GM21737 (cell line): Measurements from ENCODE around the gene ARNT2.

ENCODE experiments used
- ATAC-seq: cut with Tn5 transposase; IDR thresholded peaks from one replicate; pipeline ENCODE4 v1.9.1; 2021; ENCODE audit warnings: mild to moderate bottlenecking, moderate library complexity; ENCODE audit not compliant: unreplicated experiment

ARNT2 gene

DNA sequence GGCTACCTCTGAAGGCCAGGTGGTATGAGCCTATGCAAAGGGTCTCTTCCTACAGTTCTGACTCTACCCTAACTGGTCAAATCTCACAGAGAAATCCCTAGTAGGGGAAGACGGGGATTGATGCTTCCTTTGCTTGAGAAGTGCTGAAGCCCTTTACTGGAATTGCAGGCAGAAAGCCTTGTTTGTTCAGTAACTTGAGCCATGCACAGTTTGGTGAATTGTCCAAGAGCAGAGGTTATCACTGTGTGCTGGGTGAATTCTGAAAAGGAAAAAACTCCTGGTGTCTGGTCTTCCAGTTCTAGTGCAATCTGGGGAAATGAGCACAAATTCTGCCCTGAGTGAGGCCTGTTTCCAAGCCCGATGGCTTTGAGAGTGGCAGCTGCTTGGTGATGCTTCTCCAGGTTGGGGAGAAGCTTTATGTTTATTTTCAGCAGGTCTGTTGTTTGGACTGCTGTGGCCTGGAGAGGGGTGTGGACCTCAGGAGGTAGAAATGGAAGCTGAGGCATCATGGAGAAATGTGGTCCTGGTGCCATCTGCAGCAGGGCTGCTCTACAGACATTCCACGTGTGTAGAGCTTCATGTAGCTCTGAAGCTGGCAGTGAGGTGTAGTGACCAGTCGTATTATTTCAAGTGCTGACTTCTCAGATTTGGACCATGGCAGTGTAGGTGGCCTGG lies 60.9 kb downstream of the ARNT2 start:
- ATAC-seq, result no peak

- no peak for ATAC-seq
These were observed 61.4 kb downstream of the ARNT2 start for GRCh38 chr15:80465626-80466005.

GRCh38 chr15:80466543-80466942 lies 62.4 kb downstream of the ARNT2 start:
- no peak for ATAC-seq

- no peak for ATAC-seq
These were observed 63.1 kb downstream of the ARNT2 start for GRCh38 chr15:80467311-80467714.

DNA sequence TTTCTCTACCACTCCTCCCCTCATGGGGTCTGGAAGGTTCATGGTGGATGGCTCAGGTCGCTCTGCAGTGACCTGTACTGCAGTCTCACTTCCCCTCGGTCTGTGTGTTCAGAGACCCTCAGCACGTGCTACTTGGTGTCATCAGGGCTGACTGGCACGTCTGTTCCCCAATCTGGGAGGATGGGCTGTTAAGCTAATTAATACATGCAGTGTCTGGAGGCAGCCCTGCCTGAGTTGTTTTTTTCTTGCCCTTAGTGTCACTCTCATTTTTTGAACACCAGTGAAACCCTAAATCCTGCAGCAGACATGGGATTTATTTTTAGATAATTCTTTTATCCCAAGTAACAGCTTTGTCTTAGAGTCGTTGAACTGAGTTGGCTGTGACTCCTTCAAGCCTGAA lies 64.6 kb downstream of the ARNT2 start:
- ATAC-seq, result no peak

DNA sequence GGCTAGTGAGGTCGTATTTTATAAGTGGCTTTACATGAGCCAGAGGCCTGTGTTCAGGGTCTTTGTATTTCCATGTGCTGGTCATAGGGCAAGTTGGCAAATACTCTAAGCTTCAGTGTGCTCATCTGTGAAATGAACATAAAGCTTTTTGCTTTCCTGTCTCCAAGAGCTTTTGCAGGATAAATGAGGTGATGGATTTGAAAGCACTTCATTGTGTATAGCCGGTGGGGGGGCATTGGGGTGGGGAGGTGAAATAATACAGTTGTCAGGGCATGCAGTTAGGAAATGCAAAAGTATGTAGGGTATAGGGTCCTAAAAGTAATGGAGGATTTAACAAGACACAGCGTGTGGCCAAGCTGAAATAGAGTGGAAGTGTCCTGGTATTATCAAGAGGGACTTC lies 67.7 kb downstream of the ARNT2 start:
- ATAC-seq, result no peak

DNA sequence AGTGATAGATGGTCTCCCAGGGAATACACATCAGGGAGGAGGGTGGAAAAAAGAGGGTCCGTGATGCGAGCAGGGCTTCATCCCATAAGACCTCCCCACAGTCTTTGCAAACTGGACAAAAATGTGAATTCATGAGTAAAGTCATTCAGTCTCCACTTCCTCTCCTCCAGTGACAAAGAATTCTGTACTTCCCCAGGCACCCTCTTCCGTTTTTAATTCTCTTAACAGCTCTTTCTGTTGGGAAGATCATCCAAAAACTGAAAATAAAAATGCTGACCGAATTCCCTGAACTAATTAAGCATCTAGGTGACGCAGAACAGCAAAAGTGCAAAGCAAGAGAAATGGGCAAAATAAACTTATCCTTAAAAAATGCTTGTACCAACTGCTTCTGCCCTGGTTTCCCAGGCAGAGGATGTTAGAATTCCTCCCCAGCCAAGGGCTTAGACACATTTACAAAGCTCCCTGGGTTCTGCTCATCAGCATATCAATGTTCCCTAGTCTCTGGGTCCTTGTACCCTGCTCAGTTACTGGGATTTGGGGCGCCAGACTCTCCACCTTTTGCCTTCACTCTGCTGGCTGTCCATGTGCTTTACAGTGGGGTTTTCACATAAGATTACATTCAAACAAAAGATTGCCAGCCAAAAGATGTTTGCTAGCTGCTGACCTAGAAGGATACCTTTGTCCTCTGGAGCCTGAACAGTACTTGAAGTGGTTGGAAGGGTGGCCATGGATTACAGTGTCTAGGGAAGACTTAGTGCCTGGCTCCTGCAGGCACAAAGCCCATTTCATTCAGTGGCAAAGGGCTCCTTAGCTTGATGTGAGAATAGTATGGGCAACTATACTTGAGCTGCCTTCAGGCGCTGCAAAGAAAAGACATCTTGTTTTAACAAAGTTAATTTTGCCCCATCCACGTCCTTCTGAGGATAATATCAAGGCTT lies 69.4 kb downstream of the ARNT2 start:
- no peak for ATAC-seq

DNA sequence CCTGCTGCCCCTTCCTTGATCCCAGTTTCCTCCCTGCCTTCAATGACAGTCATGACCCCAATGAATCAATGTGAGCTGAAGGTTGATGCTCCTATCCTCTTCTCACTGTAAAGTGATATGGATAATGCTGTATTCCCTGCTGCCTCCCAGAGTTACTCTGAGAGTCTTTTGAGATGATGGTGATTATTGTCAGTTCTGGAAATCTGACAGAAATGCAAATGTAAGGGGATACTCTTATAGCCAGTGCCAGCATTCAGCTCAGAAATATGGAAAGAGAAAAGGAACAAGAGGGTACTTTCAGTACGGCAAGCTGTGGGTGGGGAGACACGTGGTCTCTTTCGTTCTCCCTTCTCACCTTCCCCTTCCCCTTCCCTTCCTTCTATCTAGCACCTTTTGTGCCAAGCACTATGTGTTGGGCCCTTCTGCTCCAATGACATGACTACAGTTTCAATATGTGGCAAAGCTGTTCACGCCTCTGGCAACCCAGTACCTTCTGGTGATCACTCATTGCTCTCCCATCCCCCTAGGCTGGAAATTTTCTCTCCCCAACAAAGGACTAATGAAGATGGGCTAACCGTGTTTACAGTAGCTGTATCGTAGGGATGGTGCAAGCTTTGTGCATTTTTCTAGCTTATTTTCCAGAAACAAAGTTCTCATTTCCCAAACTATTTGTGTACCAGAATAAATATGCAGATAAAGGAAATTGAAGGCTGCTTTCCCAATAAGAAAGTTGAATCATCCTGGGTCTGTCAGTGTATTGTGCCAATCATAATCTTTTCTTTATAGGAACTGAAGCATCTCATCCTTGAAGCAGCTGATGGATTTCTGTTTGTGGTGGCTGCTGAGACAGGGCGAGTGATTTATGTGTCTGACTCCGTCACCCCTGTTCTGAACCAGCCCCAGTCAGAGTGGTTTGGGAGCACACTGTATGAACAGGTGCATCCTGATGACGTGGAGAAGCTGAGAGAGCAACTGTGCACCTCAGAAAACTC lies 70.3 kb downstream of the ARNT2 start:
- ATAC-seq, result no peak

DNA sequence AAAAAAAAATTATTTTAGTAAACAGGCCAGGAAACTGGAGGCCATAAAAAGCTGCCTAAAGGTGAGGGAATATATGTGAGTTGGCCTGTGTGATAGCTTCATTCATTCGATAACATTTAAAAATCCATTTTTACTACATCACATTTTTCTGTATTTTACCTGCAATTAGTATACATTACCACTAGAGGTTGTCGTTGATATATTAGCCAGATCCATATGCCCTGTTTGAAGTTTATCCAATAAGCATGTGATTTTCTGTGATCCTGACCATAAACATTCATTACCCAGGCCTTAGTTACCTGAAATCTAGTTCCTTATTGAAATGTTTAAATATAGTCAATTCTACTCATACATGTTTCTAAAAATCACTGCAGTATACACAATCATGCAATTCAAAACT lies 71.4 kb downstream of the ARNT2 start:
- no peak for ATAC-seq

DNA sequence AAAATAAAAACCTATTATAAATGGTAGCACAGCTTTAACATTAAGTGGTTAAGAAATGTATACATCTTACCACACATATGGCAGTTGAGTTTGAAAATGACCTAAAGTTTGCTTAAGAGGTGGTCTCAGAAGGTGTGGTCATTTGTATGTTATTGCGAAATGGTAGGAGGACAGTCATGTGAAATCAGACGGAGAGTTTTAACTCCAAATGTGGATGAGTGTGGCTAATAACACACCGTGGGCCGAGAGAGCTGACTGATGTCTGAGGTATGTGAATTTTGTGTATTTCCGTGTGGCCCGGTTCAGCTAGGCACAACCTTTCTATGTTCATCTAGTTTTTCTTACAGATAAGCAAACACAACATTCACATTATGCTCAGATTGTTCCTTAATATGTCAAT lies 71.9 kb downstream of the ARNT2 start:
- ATAC-seq, result no peak

GRCh38 chr15:80478075-80478474 lies 73.9 kb downstream of the ARNT2 start:
- ATAC-seq, result no peak

- ATAC-seq, result no peak
These were observed 75.0 kb downstream of the ARNT2 start for GRCh38 chr15:80479191-80479590.

GRCh38 chr15:80480171-80480811 lies 76.1 kb downstream of the ARNT2 start:
- no peak for ATAC-seq

DNA sequence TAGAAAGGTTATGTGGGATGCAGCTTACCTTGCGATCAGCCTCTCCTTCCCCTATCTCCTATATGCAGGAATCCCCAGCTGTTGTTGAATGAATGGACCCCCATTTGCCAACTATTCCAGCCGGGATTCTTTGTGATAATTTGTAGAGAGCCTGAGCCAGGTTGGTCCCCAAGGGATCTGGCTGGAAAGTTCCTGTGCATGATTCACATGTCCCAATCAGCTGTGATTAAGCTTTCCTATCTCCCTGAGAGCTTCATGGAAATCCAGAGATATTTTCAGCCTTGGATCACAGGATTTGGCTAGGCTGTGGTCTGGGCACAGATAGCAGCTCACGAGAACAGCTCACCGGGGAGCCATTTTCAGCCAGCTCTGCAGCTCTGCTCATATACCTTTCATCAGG lies 76.7 kb downstream of the ARNT2 start:
- ATAC-seq, result no peak

- no peak for ATAC-seq
These were observed 78.5 kb downstream of the ARNT2 start for GRCh38 chr15:80482696-80483095.

GRCh38 chr15:80483725-80484161 lies 79.6 kb downstream of the ARNT2 start:
- ATAC-seq, result no peak

DNA sequence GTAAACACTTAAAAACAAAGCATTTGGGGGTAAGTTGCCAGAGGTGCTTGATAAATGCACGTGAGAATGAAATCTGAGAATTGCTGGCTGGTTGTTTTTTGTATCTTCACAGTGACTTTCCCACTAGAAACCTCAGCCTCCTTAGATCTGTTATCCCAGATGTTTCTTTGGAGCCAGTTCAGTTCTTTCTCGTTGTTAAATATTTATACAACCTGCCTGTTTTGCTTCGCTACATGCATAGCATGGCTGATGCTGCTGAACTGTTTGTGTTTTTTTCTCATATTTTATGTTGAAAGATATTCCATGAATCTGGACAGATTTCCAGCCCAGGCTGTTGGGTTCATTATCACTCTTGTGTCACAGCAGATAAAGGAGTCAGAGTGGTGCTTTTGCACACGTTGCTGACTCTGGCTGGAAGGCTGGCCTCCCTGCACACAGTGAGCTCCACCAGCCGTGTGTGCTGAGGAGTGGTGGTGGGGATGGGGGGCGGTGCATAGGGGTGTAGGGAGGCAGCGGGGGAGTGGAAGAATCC lies 80.2 kb downstream of the ARNT2 start:
- ATAC-seq, result no peak

GRCh38 chr15:80485370-80486164 lies 81.4 kb downstream of the ARNT2 start:
- ATAC-seq, result no peak

GRCh38 chr15:80487839-80488390 lies 83.7 kb downstream of the ARNT2 start:
- no peak for ATAC-seq
